HG03060 (cell line): ENCODE data around the gene ANO5.
"Not testable (repeated sequence)": the region's sequence is repeated elsewhere in the genome, so short reads cannot be mapped to it uniquely, and the experiment has no call there.

Experiments
- ATAC-seq: cut with Tn5 transposase; IDR thresholded peaks from one replicate; pipeline ENCODE4 v1.9.1; 2021; ENCODE audit warnings: low read depth, moderate number of reproducible peaks; ENCODE audit not compliant: unreplicated experiment

ANO5 gene

GRCh38 chr11:22199243-22199642 is 6.4 kb downstream of the ANO5 start:
- no peak for ATAC-seq

GRCh38 chr11:22203281-22203680 is 10.4 kb downstream of the ANO5 start:
- no peak for ATAC-seq

- ATAC-seq, result no peak
Measured at GRCh38 chr11:22207162-22207561, 14.3 kb downstream of the ANO5 start.

GRCh38 chr11:22208151-22208858 is 15.4 kb downstream of the ANO5 start:
- no peak for ATAC-seq

GRCh38 chr11:22216940-22217339 is 24.1 kb downstream of the ANO5 start:
- ATAC-seq, result no peak

- ATAC-seq, result no peak
Measured at GRCh38 chr11:22221143-22221542, 28.3 kb downstream of the ANO5 start.

- ATAC-seq, result no peak
Measured at GRCh38 chr11:22225190-22225589, 32.3 kb downstream of the ANO5 start.

- no peak for ATAC-seq
Measured at GRCh38 chr11:22234743-22235142, 41.9 kb downstream of the ANO5 start.

- ATAC-seq, result peak; percentile 79
Measured at GRCh38 chr11:22244986-22245592, 52.2 kb downstream of the ANO5 start.

- no peak for ATAC-seq
Measured at GRCh38 chr11:22246992-22247391, 54.1 kb downstream of the ANO5 start.

GRCh38 chr11:22249871-22250270 is 57.0 kb downstream of the ANO5 start:
- no peak for ATAC-seq

GRCh38 chr11:22256876-22257275 is 64.0 kb downstream of the ANO5 start:
- ATAC-seq, result no peak

- no peak for ATAC-seq
Measured at GRCh38 chr11:22263613-22264012, 70.7 kb downstream of the ANO5 start.

- not testable (repeated sequence) for ATAC-seq
Measured at GRCh38 chr11:22268983-22269624, 76.2 kb downstream of the ANO5 start.

- ATAC-seq, result no peak
Measured at GRCh38 chr11:22273781-22274180, 80.9 kb downstream of the ANO5 start.

GRCh38 chr11:22275600-22275999 is 82.7 kb downstream of the ANO5 start:
- no peak for ATAC-seq

GRCh38 chr11:22276535-22276934 is 83.7 kb downstream of the ANO5 start:
- ATAC-seq, result no peak

- not testable (repeated sequence) for ATAC-seq
Measured at GRCh38 chr11:22284991-22285390, 92.1 kb downstream of the ANO5 start.

GRCh38 chr11:22302368-22302767 is 109.5 kb downstream of the ANO5 start:
- ATAC-seq, result no peak

- peak; percentile 60 for ATAC-seq
Measured at GRCh38 chr11:22304337-22304961, 111.6 kb downstream of the ANO5 start.

GRCh38 chr11:22317656-22318055 is 124.8 kb downstream of the ANO5 start:
- ATAC-seq, result no peak
